Activated T-cell treated with anti-CD3 and anti-CD28 coated beads for 4 hours (primary cell): Measurements from ENCODE around the gene CADM2.
"Not testable (repeated sequence)": the region's sequence is repeated elsewhere in the genome, so short reads cannot be mapped to it uniquely, and the experiment has no call there.

Source experiments
- DNase-seq: peaks from one replicate; pipeline ENCODE4 v3.0.0-alpha.2; 2020

Gene CADM2

GRCh38 chr3:85851071-85851470, 892.3 kb downstream of the CADM2 start:
- no peak for DNase-seq

GRCh38 chr3:85853805-85854204, 895.0 kb downstream of the CADM2 start:
- no peak for DNase-seq

GRCh38 chr3:85862893-85863455, 904.2 kb downstream of the CADM2 start:
- no peak for DNase-seq

GRCh38 chr3:85864896-85865295, 906.1 kb downstream of the CADM2 start:
- DNase-seq, result no peak

- no peak for DNase-seq
Observed at GRCh38 chr3:85867072-85867471, 908.3 kb downstream of the CADM2 start.

- no peak for DNase-seq
Observed at GRCh38 chr3:85875589-85875988, 916.8 kb downstream of the CADM2 start.

GRCh38 chr3:85877631-85878030, 918.8 kb downstream of the CADM2 start:
- no peak for DNase-seq

GRCh38 chr3:85881833-85882393, 923.1 kb downstream of the CADM2 start:
- DNase-seq, result no peak

GRCh38 chr3:85890043-85890555, 931.3 kb downstream of the CADM2 start:
- no peak for DNase-seq

- DNase-seq, result no peak
Observed at GRCh38 chr3:85903434-85903833, 944.6 kb downstream of the CADM2 start.

GRCh38 chr3:85912980-85913379, 954.2 kb downstream of the CADM2 start:
- no peak for DNase-seq

- DNase-seq, result no peak
Observed at GRCh38 chr3:85922374-85922773, 963.6 kb downstream of the CADM2 start.

GRCh38 chr3:85930718-85931117, 971.9 kb downstream of the CADM2 start:
- DNase-seq, result no peak

- DNase-seq, result no peak
Observed at GRCh38 chr3:85933326-85933725, 974.5 kb downstream of the CADM2 start.

- DNase-seq, result no peak
Observed at GRCh38 chr3:85935171-85935570, 976.4 kb downstream of the CADM2 start.

- DNase-seq, result no peak
Observed at GRCh38 chr3:85939074-85939482, 980.3 kb downstream of the CADM2 start.

GRCh38 chr3:85950435-85950834, 991.6 kb downstream of the CADM2 start:
- no peak for DNase-seq

- no peak for DNase-seq
Observed at GRCh38 chr3:85960793-85961192, 1002.0 kb downstream of the CADM2 start.

- no peak for DNase-seq
Observed at GRCh38 chr3:85977615-85978338, 1019.0 kb downstream of the CADM2 start.

GRCh38 chr3:85979034-85979433, 1020.2 kb downstream of the CADM2 start:
- DNase-seq, result no peak

- not testable (repeated sequence) for DNase-seq
Observed at GRCh38 chr3:85989581-85989980, 1030.8 kb downstream of the CADM2 start.

GRCh38 chr3:86029590-86029989, 1070.8 kb downstream of the CADM2 start:
- DNase-seq, result no peak

- no peak for DNase-seq
Observed at GRCh38 chr3:86037916-86038315, 1079.1 kb downstream of the CADM2 start.

GRCh38 chr3:86046436-86047136, 1087.8 kb downstream of the CADM2 start:
- DNase-seq, result no peak
